Liver (tissue), 9 donors: Measurements from ENCODE around the gene NEB. TPM values are rescaled to one million over a fixed set of nuclear protein-coding genes. Genes with fewer than 3 reads are reported as not detected.

Source experiments
- DNase-seq: peaks from one replicate; pipeline ENCODE4 v3.0.0-alpha.2; 2017; ENCODE audit warnings: low spot score
- H3K27ac ChIP-seq, 2 donors: one replicate each; pipeline ENCODE4 v1.7.0; 2013; ENCODE audit warnings: inconsistent platforms in 2 of 2, low read length in 2 of 2, control low read depth in 1 of 2, low read depth in 1 of 2, mild to moderate bottlenecking in 1 of 2
- H3K27me3 ChIP-seq, 4 donors: one replicate each; pipeline versions ENCODE4 v1.6.1 to v1.7.0; 2013; ENCODE audit warnings: low read length in 3 of 4, inconsistent platforms in 1 of 4, mild to moderate bottlenecking in 1 of 4, moderate library complexity in 1 of 4; ENCODE audit not compliant: control insufficient read depth in 4 of 4, insufficient read depth in 4 of 4
- H3K36me3 ChIP-seq, 4 donors: one replicate each; pipeline versions ENCODE4 v1.6.1 to v1.7.0; 2013; ENCODE audit warnings: low read length in 3 of 4, mild to moderate bottlenecking in 3 of 4, low read depth in 1 of 4, moderate library complexity in 1 of 4; ENCODE audit not compliant: control insufficient read depth in 4 of 4, insufficient read depth in 3 of 4
- H3K4me1 ChIP-seq, 4 donors: one replicate each; pipeline versions ENCODE4 v1.6.1 to v1.7.0; 2013; ENCODE audit warnings: low read length in 3 of 4, mild to moderate bottlenecking in 3 of 4, moderate library complexity in 1 of 4; ENCODE audit not compliant: control insufficient read depth in 4 of 4, insufficient read depth in 4 of 4
- H3K4me3 ChIP-seq, 3 donors: one replicate each; pipeline versions ENCODE4 v1.6.1 to v1.7.0; 2013; ENCODE audit warnings: low read length in 3 of 3, control low read depth in 1 of 3, low read depth in 1 of 3, mild to moderate bottlenecking in 1 of 3
- H3K9ac ChIP-seq, 2 donors: one replicate each; pipeline ENCODE4 v1.7.0; 2013; ENCODE audit warnings: low read length in 2 of 2, mild to moderate bottlenecking in 2 of 2, moderate library complexity in 2 of 2, control low read depth in 1 of 2, low read depth in 1 of 2
- H3K9me3 ChIP-seq, 4 donors: one replicate each; pipeline versions ENCODE4 v1.6.1 to v1.7.0; 2013; ENCODE audit warnings: low read length in 3 of 4; ENCODE audit not compliant: control insufficient read depth in 4 of 4
- ATF3 ChIP-seq: IDR thresholded peaks from 2 replicates; pipeline ENCODE4 v1.6.1; 2016; ENCODE audit warnings: antibody characterized with exemption
- CTCF ChIP-seq: fragments of 150-350 bp; IDR thresholded peaks from 2 replicates; pipeline ENCODE4 v1.5.1; 2017; ENCODE audit warnings: improper control_type of control experiment, low read depth, low read length; ENCODE audit not compliant: missing input control
- EGR1 ChIP-seq, 2 donors: IDR thresholded peaks; 2 replicates each; pipeline ENCODE4 v1.6.1; 2016 to 2018; ENCODE audit warnings: antibody characterized with exemption in 2 of 2, low read depth in 2 of 2
- FOXA1 ChIP-seq: IDR thresholded peaks from 2 replicates; pipeline ENCODE4 v1.6.1; 2016; ENCODE audit warnings: antibody characterized with exemption
- FOXA2 ChIP-seq: IDR thresholded peaks from 2 replicates; pipeline ENCODE4 v1.6.1; 2016; ENCODE audit warnings: antibody characterized with exemption
- GABPA ChIP-seq, 2 donors: IDR thresholded peaks in 1 of 2; conservative IDR thresholded peaks in 1 of 2; 2 replicates each; pipeline ENCODE4 v1.6.1; 2016; ENCODE audit warnings: antibody characterized with exemption in 2 of 2, mild to moderate bottlenecking in 1 of 2, moderate library complexity in 1 of 2
- HNF4A ChIP-seq, 2 donors: conservative IDR thresholded peaks; 2 replicates each; pipeline ENCODE4 v1.6.1; 2016; ENCODE audit warnings: antibody characterized with exemption in 2 of 2, mild to moderate bottlenecking in 2 of 2
- HNF4G ChIP-seq: IDR thresholded peaks from 2 replicates; pipeline ENCODE4 v1.6.1; 2016; ENCODE audit warnings: antibody characterized with exemption
- JUND ChIP-seq, 2 donors: IDR thresholded peaks; 2 replicates each; pipeline ENCODE4 v1.6.1; 2016; ENCODE audit warnings: antibody characterized with exemption in 2 of 2
- MAX ChIP-seq: IDR thresholded peaks from 2 replicates; pipeline ENCODE4 v1.6.1; 2016; ENCODE audit warnings: antibody characterized with exemption
- RAD21 ChIP-seq, 2 donors: IDR thresholded peaks; 2 replicates each; pipeline ENCODE4 v1.6.1; 2016; ENCODE audit warnings: antibody characterized with exemption in 2 of 2, mild to moderate bottlenecking in 2 of 2
- REST ChIP-seq: IDR thresholded peaks from 2 replicates; pipeline ENCODE4 v1.6.1; 2016; ENCODE audit warnings: antibody characterized with exemption, mild to moderate bottlenecking
- RXRA ChIP-seq, 2 donors: IDR thresholded peaks; 2 replicates each; pipeline ENCODE4 v1.6.1; 2017 to 2018; ENCODE audit warnings: antibody characterized with exemption in 2 of 2, mild to moderate bottlenecking in 1 of 2
- TAF1 ChIP-seq: conservative IDR thresholded peaks from 2 replicates; pipeline ENCODE4 v1.6.1; 2016; ENCODE audit warnings: antibody characterized with exemption, mild to moderate bottlenecking
- YY1 ChIP-seq: IDR thresholded peaks from 2 replicates; pipeline ENCODE4 v1.6.1; 2016; ENCODE audit warnings: antibody characterized with exemption, mild to moderate bottlenecking
- ZBTB33 ChIP-seq: IDR thresholded peaks from 2 replicates; pipeline ENCODE4 v1.6.1; 2016; ENCODE audit warnings: antibody characterized with exemption
- WGBS: extraction: QIAGEN DNeasy Blood & Tissue Kit; methylation state at CpG from one replicate; pipeline ENCODE4 v1.1.7; 2013; 5-methylcytosine and 5-hydroxymethylcytosine counted together
- polyA plus RNA-seq, 2 donors: library from polyadenylated mRNA; stranded (reverse) in 1 of 2; unstranded in 1 of 2; fragments of 200-250 nt in 1 of 2; fragments of >200 nt in 1 of 2; fragmentation: Nextera tagmentation in 1 of 2; extraction: Ambion mirVana in 1 of 2; gene quantifications; one replicate each; pipeline versions ENCODE4 v1.2.1 to v1.2.3, GENCODE V29; 2013 to 2015
- total RNA-seq, 2 donors: library from RNA; depleted of rRNA; stranded (reverse); fragments of >200 nt; gene quantifications; one replicate each; pipeline ENCODE4 v1.2.3, GENCODE V29; 2014
- donor health status: healthy.
- donor health status: healthy.
- donor health status: healthy.
- donor health status: healthy.
- donor health status: healthy.

NEB gene
- total and polyA plus RNA-seq, 4 donors: 0.28 to 6.4 (median 2.7) TPM

- DNase-seq: no peak
- WGBS: 66% methylated on average over 1 of the region's 1 CpG
- Histone ChIP-seq H3K9ac (no peak overlapping the region), H3K27me3 (no peaks in the 10 kb centered on the region), H3K9me3 (no peaks in the 10 kb centered on the region), H3K27ac (no peak overlapping the region), H3K36me3 (no peaks in the 10 kb centered on the region), H3K4me1 (peaks cover 2 to 4% (median 3%) of the 10 kb centered on the region in 4 donors), H3K4me3 (no peak overlapping the region)
- TF ChIP-seq ATF3: no peak
- no peak for TF ChIP-seq HNF4G
- TF ChIP-seq FOXA2: no peak
- no peak for TF ChIP-seq RXRA (IDR thresholded peaks at IDR 0.05)
- no peak for TF ChIP-seq REST
- TF ChIP-seq EGR1 (IDR thresholded peaks at IDR 0.05; ENCODE audit: low read depth in 2 of 2): no peak
- TF ChIP-seq RAD21 (IDR thresholded peaks at IDR 0.05): no peak
- TF ChIP-seq FOXA1: no peak
- no peak for TF ChIP-seq HNF4A (conservative IDR thresholded peaks at IDR 0.05)
- TF ChIP-seq CTCF: no peak
- TF ChIP-seq GABPA (IDR thresholded peaks at IDR 0.05 in 1 of 2, conservative IDR thresholded peaks at IDR 0.05 in 1 of 2): no peak
- TF ChIP-seq JUND (IDR thresholded peaks at IDR 0.05): no peak
- TF ChIP-seq ZBTB33: no peak
- no peak for TF ChIP-seq MAX
These were observed 122.9 kb downstream of the NEB start for GRCh38 chr2:151611351-151611750.

- Histone ChIP-seq H3K4me3 (no peak overlapping the region), H3K9ac (no peak overlapping the region), H3K4me1 (peaks cover 2 to 4% (median 3%) of the 10 kb centered on the region in 4 donors), H3K27me3 (no peaks in the 10 kb centered on the region), H3K36me3 (no peaks in the 10 kb centered on the region), H3K9me3 (no peaks in the 10 kb centered on the region), H3K27ac (no peak overlapping the region)
- DNase-seq: no peak
- WGBS: 96% methylated on average over 4 of the region's 4 CpGs
- TF ChIP-seq FOXA2 (no peak), TAF1 (no peak), YY1 (no peak)
These were observed 124.0 kb downstream of the NEB start for GRCh38 chr2:151610310-151610709.
